B cell (primary cell): Measurements from ENCODE around the gene ZNF93. TPM values are rescaled to one million over a fixed set of nuclear protein-coding genes. Genes with fewer than 3 reads are reported as not detected.

Source experiments
- ATAC-seq: fragments of 200-7000 bp; cut with Tn5 transposase; one replicate; pipeline ENCODE4 v1.10.0; 2021; ENCODE audit warnings: low read depth, mild to moderate bottlenecking, moderate number of reproducible peaks, moderate library complexity
- CTCF ChIA-PET: fragments of 350-600 bp; sonication (Branson Sonifier 250); formaldehyde crosslinking; loops from one replicate; lab custom pipeline; 2021; ENCODE audit warnings: antibody characterized with exemption, inconsistent platforms; lab: Charles Lee
- POLR2A ChIA-PET: fragments of 350-600 bp; sonication (Branson Sonifier 250); formaldehyde crosslinking; loops from one replicate; lab custom pipeline; 2021; ENCODE audit warnings: antibody characterized with exemption; lab: Charles Lee
- DNase-seq: peaks from one replicate; pipeline ENCODE4 v3.0.0; 2013
- H2AFZ ChIP-seq: 2 replicates; pipeline ENCODE4 v1.6.1; 2012; ENCODE audit warnings: mild to moderate bottlenecking, low read depth, low read length; ENCODE audit not compliant: insufficient read depth, poor library complexity, severe bottlenecking
- H3K27ac ChIP-seq, 2 donors: 1 replicate in 1 of 2; 2 replicates in 1 of 2; pipeline ENCODE4 v1.5.1; 2012 to 2013; ENCODE audit warnings: low read length in 2 of 2, mild to moderate bottlenecking in 2 of 2, moderate library complexity in 1 of 2
- H3K27me3 ChIP-seq, 4 experiments: fragments of 200-600 bp in 1 of 4; sonication (generic) in 1 of 4; replicated peaks in 1 of 4; 1 replicate in 2 of 4; 2 replicates in 2 of 4; pipeline versions ENCODE4 v1.6.1 to v1.7.0; 2013 to 2016; ENCODE audit warnings: low read length in 3 of 4, mild to moderate bottlenecking in 2 of 4, mixed read lengths in 1 of 4, moderate library complexity in 1 of 4; ENCODE audit not compliant: insufficient read depth in 4 of 4, control insufficient read depth in 3 of 4; ENCODE audit errors: control extremely low read depth in 1 of 4
- H3K36me3 ChIP-seq, 2 experiments: replicated peaks in 1 of 2; 1 replicate in 1 of 2; 2 replicates in 1 of 2; pipeline versions ENCODE4 v1.6.1 to v1.7.1; 2013; ENCODE audit warnings: low read length in 1 of 2; ENCODE audit not compliant: insufficient read depth in 2 of 2, control insufficient read depth in 1 of 2; ENCODE audit errors: control extremely low read depth in 1 of 2, extremely low read depth in 1 of 2
- H3K4me1 ChIP-seq, 2 donors: fragments of 200-600 bp in 1 of 2; sonication (generic) in 1 of 2; 1 replicate in 1 of 2; 2 replicates in 1 of 2; pipeline versions ENCODE4 v1.5.1 to v1.6.1; 2013 to 2017; ENCODE audit warnings: low read length in 2 of 2; ENCODE audit not compliant: control insufficient read depth in 2 of 2, insufficient read depth in 2 of 2
- H3K4me2 ChIP-seq: replicated peaks from 2 replicates; pipeline ENCODE3; 2012; ENCODE audit warnings: mild to moderate bottlenecking, low read depth, low read length; ENCODE audit not compliant: poor library complexity, severe bottlenecking
- H3K4me3 ChIP-seq, 5 experiments: fragments of 200-600 bp in 1 of 5; sonication (generic) in 1 of 5; 1 replicate in 3 of 5; 2 replicates in 2 of 5; pipeline versions ENCODE4 v1.5.1 to v1.7.0; 2011 to 2016; ENCODE audit warnings: low read length in 4 of 5, mild to moderate bottlenecking in 4 of 5, low read depth in 2 of 5, control low read depth in 1 of 5, moderate library complexity in 1 of 5; ENCODE audit not compliant: insufficient read depth in 1 of 5; ENCODE audit errors: control extremely low read depth in 1 of 5, extremely low read depth in 1 of 5
- H3K79me2 ChIP-seq: fragments of 200-600 bp; sonication (generic); one replicate; pipeline ENCODE4 v1.6.0; 2016; ENCODE audit warnings: low read length; ENCODE audit not compliant: control insufficient read depth, insufficient read depth
- H3K9ac ChIP-seq: fragments of 200-600 bp; sonication (generic); 2 replicates; pipeline ENCODE4 v1.6.1; 2017; ENCODE audit warnings: mild to moderate bottlenecking, low read length, moderate library complexity
- H3K9me3 ChIP-seq, 3 donors: one replicate each; pipeline versions ENCODE4 v1.6.1 to v1.7.1; 2013; ENCODE audit warnings: low read length in 2 of 3; ENCODE audit not compliant: control insufficient read depth in 2 of 3, insufficient read depth in 1 of 3; ENCODE audit errors: control extremely low read depth in 1 of 3
- H4K20me1 ChIP-seq: 2 replicates; pipeline ENCODE4 v1.6.0; 2012; ENCODE audit warnings: mild to moderate bottlenecking, low read length; ENCODE audit not compliant: insufficient read depth, control insufficient read depth, poor library complexity, severe bottlenecking
- H3K27ac Mint-ChIP-seq: one replicate; pipeline ENCODE4 v1.8.0; 2021; ENCODE audit warnings: mixed read lengths
- H3K27me3 Mint-ChIP-seq: one replicate; pipeline ENCODE4 v1.8.0; 2021; ENCODE audit warnings: mixed read lengths
- H3K4me1 Mint-ChIP-seq: one replicate; pipeline ENCODE4 v1.8.0; 2021; ENCODE audit warnings: mixed read lengths
- H3K4me3 Mint-ChIP-seq: one replicate; pipeline ENCODE4 v1.8.0; 2021; ENCODE audit warnings: mixed read lengths
- H3K9me3 Mint-ChIP-seq: one replicate; pipeline ENCODE4 v1.8.0; 2022; ENCODE audit warnings: mixed read lengths; ENCODE audit not compliant: insufficient read depth
- CTCF ChIP-seq: fragments of 200-600 bp; IDR thresholded peaks from one replicate; pipeline ENCODE4 v1.8.0; 2022; ENCODE audit warnings: antibody characterized with exemption, mild to moderate bottlenecking
- EZH2 ChIP-seq: IDR thresholded peaks from 2 replicates; pipeline ENCODE4 v1.6.1; 2012; ENCODE audit warnings: borderline replicate concordance, low read depth, mild to moderate bottlenecking, moderate library complexity, low read length; ENCODE audit not compliant: insufficient read depth, poor library complexity, severe bottlenecking
- WGBS: methylation state at CpG from one replicate; pipeline ENCODE4 v1.1.5; 2013; ENCODE audit warnings: missing lambda C conversion rate; ENCODE audit not compliant: insufficient coverage; 5-methylcytosine and 5-hydroxymethylcytosine counted together
- intact Hi-C: fragments of 100-400 bp; cut with micrococcal nuclease; formaldehyde crosslinking; loops from one replicate; pipeline ENCODE4 v1.10.0; 2022
- polyA plus RNA-seq: library from polyadenylated mRNA; depleted of rRNA; stranded (reverse); fragments of >200 nt; gene quantifications from 2 replicates; pipeline ENCODE4 v1.2.3, GENCODE V29; 2012
- total RNA-seq, 2 donors: library from RNA; stranded (reverse); fragments of 120-200 nt in 1 of 2; gene quantifications; 1 replicate in 1 of 2; 2 replicates in 1 of 2; pipeline versions ENCODE4 v1.2.3 to v1.2.4, GENCODE V29; 2013 to 2022

The ZNF93 gene
- total and polyA plus RNA-seq, 2 donors (not counting 1 experiment from before 2014, with no cell fraction given), result 4.8 to 13.3 TPM

DNA sequence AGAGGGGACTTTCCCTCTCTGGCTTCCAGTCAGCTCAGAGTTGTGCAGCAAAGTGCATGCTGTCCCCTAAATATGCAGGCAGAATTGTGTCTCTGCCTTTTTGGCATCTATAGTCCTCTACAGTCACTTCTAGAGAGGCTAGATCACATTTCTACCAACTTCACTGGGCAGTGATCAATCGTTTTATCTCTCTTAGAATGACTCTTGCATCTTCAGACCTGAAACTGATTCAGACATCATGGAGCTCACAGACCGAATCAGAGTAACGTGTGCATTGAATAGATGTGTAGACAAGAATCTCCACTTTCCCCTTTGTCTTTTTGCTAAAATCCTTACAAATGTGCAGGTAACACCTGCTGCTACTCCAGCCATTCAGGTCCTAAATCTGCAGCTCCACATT, 28.8 kb upstream of the ZNF93 start:
- POLR2A ChIA-PET, result no interaction called here
- CTCF ChIA-PET, result interaction anchor here (1.2 kb wide), 1 partner anchor 30 kb away, joined by 3 read pairs; no protein-coding TSS in a partner anchor
- Mint-ChIP-seq H3K27me3 (no peaks in the 10 kb centered on the region), H3K9me3 (no peaks in the 10 kb centered on the region), H3K27ac (no peak overlapping the region), H3K4me3 (no peak overlapping the region), H3K4me1 (peaks cover 41% of the 10 kb centered on the region)
- peaks cover 3% of the 10 kb centered on the region in 2 experiments for H3K36me3 ChIP-seq
- H3K9me3 ChIP-seq, result peaks cover 0 to 6% (median 0%) of the 10 kb centered on the region in 3 donors
- ATAC-seq, result no peak
- DNase-seq, result no peak
- H2AFZ ChIP-seq, result no peak overlapping the region
- H3K27ac ChIP-seq, result no peak overlapping the region
- TF ChIP-seq EZH2, result no peak
- no peak for TF ChIP-seq CTCF
- peaks cover 97% of the 10 kb centered on the region for H3K79me2 ChIP-seq
- H3K4me2 ChIP-seq, result no peak overlapping the region
- peaks cover 14% of the 10 kb centered on the region for H4K20me1 ChIP-seq
- no peak overlapping the region for H3K4me3 ChIP-seq
- H3K9ac ChIP-seq, result no peak overlapping the region
- no CpG with 5 or more reads among the region's 3 CpGs for WGBS
- H3K27me3 ChIP-seq, result no peaks in the 10 kb centered on the region
- H3K4me1 ChIP-seq, result peaks cover 15 to 29% of the 10 kb centered on the region in 2 donors
- intact Hi-C loops, result no loop called here

GRCh38 chr19:19873381-19873780, 27.4 kb upstream of the ZNF93 start:
- intact Hi-C loops, result no loop called here
- CTCF ChIA-PET, result interaction anchor here (1.4 kb wide), 1 partner anchor 13 kb away, joined by 3 read pairs; no protein-coding TSS in a partner anchor
- Histone ChIP-seq H3K79me2 (peaks cover 95% of the 10 kb centered on the region), H3K36me3 (peaks cover 3 to 8% of the 10 kb centered on the region in 2 experiments), H3K9me3 (peaks cover 0 to 6% (median 0%) of the 10 kb centered on the region in 3 donors), H3K27me3 (no peaks in the 10 kb centered on the region), H3K4me3 (no peak overlapping the region), H2AFZ (no peak overlapping the region), H3K4me2 (no peak overlapping the region), H4K20me1 (peaks cover 14% of the 10 kb centered on the region), H3K9ac (no peak overlapping the region), H3K4me1 (peaks cover 2 to 17% of the 10 kb centered on the region in 2 donors), H3K27ac (no peak overlapping the region)
- DNase-seq (no peak), ATAC-seq (no peak)
- no peaks in the 10 kb centered on the region for H3K27me3 Mint-ChIP-seq
- H3K4me3 Mint-ChIP-seq, result no peak overlapping the region
- no peaks in the 10 kb centered on the region for H3K9me3 Mint-ChIP-seq
- H3K27ac Mint-ChIP-seq, result no peak overlapping the region
- TF ChIP-seq EZH2 (no peak), CTCF (no peak)
- peaks cover 27% of the 10 kb centered on the region for H3K4me1 Mint-ChIP-seq
- POLR2A ChIA-PET, result no interaction called here
